ENCODE measurements around the gene C14orf132.
A peak's percentile ranks its signal among the peaks of the same experiment; 100 is the strongest.
"Not testable (repeated sequence)": the region's sequence is repeated elsewhere in the genome, so short reads cannot be mapped to it uniquely, and the experiment has no call there.

The C14orf132 gene

GRCh38 chr14:96011131-96011530, 28.0 kb upstream of the C14orf132 start:
- no peak for TF ChIP-seq CTCF (IDR thresholded peaks at IDR 0.05; ENCODE audit: insufficient read depth, low read depth, low read length, missing control alignments)
- DNase-seq (ENCODE audit: low read depth) = no peak
- H3K4me3 ChIP-seq (ENCODE audit: low read length) = no peak overlapping the region

GRCh38 chr14:96011607-96012006, 27.6 kb upstream of the C14orf132 start:
- no peak overlapping the region for H3K4me3 ChIP-seq (ENCODE audit: low read length)
- DNase-seq (ENCODE audit: low read depth) = no peak
- TF ChIP-seq CTCF (IDR thresholded peaks at IDR 0.05; ENCODE audit: insufficient read depth, low read depth, low read length, missing control alignments) = no peak

- peak; percentile 17 for DNase-seq (ENCODE audit: low read depth)
- H3K4me3 ChIP-seq (ENCODE audit: low read length) = not testable (repeated sequence)
Measured at GRCh38 chr14:96012757-96013156, 26.4 kb upstream of the C14orf132 start.

GRCh38 chr14:96014176-96014575, 25.0 kb upstream of the C14orf132 start:
- DNase-seq (ENCODE audit: low read depth) = no peak
- TF ChIP-seq CTCF (IDR thresholded peaks at IDR 0.05; ENCODE audit: insufficient read depth, low read depth, low read length, missing control alignments) = no peak
- H3K4me3 ChIP-seq (ENCODE audit: low read length) = no peak overlapping the region

GRCh38 chr14:96016501-96017160, 22.5 kb upstream of the C14orf132 start:
- no peak for TF ChIP-seq CTCF (IDR thresholded peaks at IDR 0.05; ENCODE audit: insufficient read depth, low read depth, low read length, missing control alignments)
- no peak overlapping the region for H3K4me3 ChIP-seq (ENCODE audit: low read length)
- DNase-seq (ENCODE audit: low read depth) = no peak

GRCh38 chr14:96017882-96018281, 21.3 kb upstream of the C14orf132 start:
- no peak for TF ChIP-seq CTCF (IDR thresholded peaks at IDR 0.05; ENCODE audit: insufficient read depth, low read depth, low read length, missing control alignments)
- no peak overlapping the region for H3K4me3 ChIP-seq (ENCODE audit: low read length)
- no peak for DNase-seq (ENCODE audit: low read depth)

- no peak for TF ChIP-seq CTCF (IDR thresholded peaks at IDR 0.05; ENCODE audit: insufficient read depth, low read depth, low read length, missing control alignments)
- H3K4me3 ChIP-seq (ENCODE audit: low read length) = no peak overlapping the region
- no peak for DNase-seq (ENCODE audit: low read depth)
Measured at GRCh38 chr14:96027431-96028355, 11.5 kb upstream of the C14orf132 start.
